ENCODE data around the gene RALB.

DNA sequence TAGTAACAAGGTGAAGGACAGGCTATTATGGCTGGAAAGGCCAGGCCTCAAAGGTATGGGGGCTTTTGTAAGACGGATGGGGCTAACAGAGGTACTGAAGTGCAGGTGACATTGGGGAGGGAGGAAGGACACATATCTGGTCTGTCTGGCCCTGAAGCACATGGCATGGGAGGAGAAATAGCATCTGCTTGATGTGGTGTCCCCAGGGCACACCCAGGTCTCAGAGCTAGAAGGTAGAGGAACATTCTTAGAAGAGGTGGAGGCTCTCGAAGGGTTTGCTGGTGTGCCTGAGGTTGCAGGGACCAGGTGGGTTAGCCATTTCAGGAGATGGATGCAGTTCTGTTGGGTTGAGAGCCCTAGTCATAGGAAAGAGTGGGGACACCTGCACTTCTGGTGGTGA is 9.5 kb downstream of the RALB start:
- TF ChIP-seq, protein P1, sequence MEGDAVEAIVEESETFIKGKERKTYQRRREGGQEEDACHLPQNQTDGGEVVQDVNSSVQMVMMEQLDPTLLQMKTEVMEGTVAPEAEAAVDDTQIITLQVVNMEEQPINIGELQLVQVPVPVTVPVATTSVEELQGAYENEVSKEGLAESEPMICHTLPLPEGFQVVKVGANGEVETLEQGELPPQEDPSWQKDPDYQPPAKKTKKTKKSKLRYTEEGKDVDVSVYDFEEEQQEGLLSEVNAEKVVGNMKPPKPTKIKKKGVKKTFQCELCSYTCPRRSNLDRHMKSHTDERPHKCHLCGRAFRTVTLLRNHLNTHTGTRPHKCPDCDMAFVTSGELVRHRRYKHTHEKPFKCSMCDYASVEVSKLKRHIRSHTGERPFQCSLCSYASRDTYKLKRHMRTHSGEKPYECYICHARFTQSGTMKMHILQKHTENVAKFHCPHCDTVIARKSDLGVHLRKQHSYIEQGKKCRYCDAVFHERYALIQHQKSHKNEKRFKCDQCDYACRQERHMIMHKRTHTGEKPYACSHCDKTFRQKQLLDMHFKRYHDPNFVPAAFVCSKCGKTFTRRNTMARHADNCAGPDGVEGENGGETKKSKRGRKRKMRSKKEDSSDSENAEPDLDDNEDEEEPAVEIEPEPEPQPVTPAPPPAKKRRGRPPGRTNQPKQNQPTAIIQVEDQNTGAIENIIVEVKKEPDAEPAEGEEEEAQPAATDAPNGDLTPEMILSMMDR (IDR thresholded peaks at IDR 0.05), result no peak
- TF ChIP-seq POLR2A (IDR thresholded peaks at IDR 0.05), result no peak
- TF ChIP-seq POLR2AphosphoS5 (IDR thresholded peaks at IDR 0.05), result no peak

Measured in stomach (tissue), 4 donors.